SK-N-SH (cell line): ENCODE measurements around the gene TECR.

Experiments
- CHD2 ChIP-seq: fragments of 150-350 bp; IDR thresholded peaks from 2 replicates; pipeline ENCODE4 v1.6.1; 2018; ENCODE audit warnings: low read length; ENCODE audit not compliant: partially characterized antibody
- CTCF ChIP-seq: fragments of 200-600 bp; sonication (generic); IDR thresholded peaks from 2 replicates; pipeline ENCODE4 v1.6.1; 2017; ENCODE audit warnings: antibody characterized with exemption, mild to moderate bottlenecking, moderate library complexity
- EP300 ChIP-seq, 2 experiments: IDR thresholded peaks; 2 replicates each; pipeline versions ENCODE4 v1.4.0 to v1.6.1; 2012; ENCODE audit warnings: borderline replicate concordance in 1 of 2, low read depth in 1 of 2, low read length in 1 of 2
- GATA2 ChIP-seq: sonication (generic); formaldehyde crosslinking; IDR thresholded peaks from 2 replicates; pipeline ENCODE4 v1.5.0; 2020; ENCODE audit warnings: mild to moderate bottlenecking, missing genetic modification reagents
- PBX3 ChIP-seq: IDR thresholded peaks from 2 replicates; pipeline ENCODE4; 2012
- RAD21 ChIP-seq: IDR thresholded peaks from 2 replicates; pipeline ENCODE4 v1.6.1; 2012; ENCODE audit warnings: mild to moderate bottlenecking, low read length
- SIN3A ChIP-seq: IDR thresholded peaks from 2 replicates; pipeline ENCODE4 v1.6.1; 2012; ENCODE audit warnings: low read depth, mild to moderate bottlenecking, low read length, moderate library complexity, borderline replicate concordance

GRCh38 chr19:14479975-14480699 is 49.3 kb upstream of the TECR start:
- TF ChIP-seq CTCF (peak; percentile 89), SIN3A (no peak), EP300 (IDR thresholded peaks at IDR 0.05; ENCODE audit: borderline replicate concordance in 1 of 2, low read depth in 1 of 2, low read length in 1 of 2) (no peak), GATA2 (CRISPR knock-in tag) (no peak), CHD2 (no peak), PBX3 (no peak), RAD21 (peak; percentile 54)
